Activated T-cell treated with anti-CD3 and anti-CD28 coated beads, Interleukin-2, amount 50 U/mL, for 1 hour (primary cell): Measurements from ENCODE around the gene ATAD3A.
"Not testable (repeated sequence)": the region's sequence is repeated elsewhere in the genome, so short reads cannot be mapped to it uniquely, and the experiment has no call there.

ENCODE experiments used
- DNase-seq: peaks from one replicate; pipeline ENCODE4 v3.0.0-alpha.2; 2020

ATAD3A gene

GRCh38 chr1:1540818-1541628 is 29.1 kb downstream of the ATAD3A start:
- DNase-seq = no peak

- DNase-seq = no peak
Measured at GRCh38 chr1:1541956-1542765, 30.2 kb downstream of the ATAD3A start.

- DNase-seq = no peak
Measured at GRCh38 chr1:1542766-1543705, 31.1 kb downstream of the ATAD3A start.

- DNase-seq = no peak
Measured at GRCh38 chr1:1543706-1544099, 31.7 kb downstream of the ATAD3A start.

- DNase-seq = no peak
Measured at GRCh38 chr1:1544544-1544943, 32.6 kb downstream of the ATAD3A start.

GRCh38 chr1:1545946-1546737 is 34.2 kb downstream of the ATAD3A start:
- DNase-seq = no peak

- no peak for DNase-seq
Measured at GRCh38 chr1:1547011-1547410, 35.0 kb downstream of the ATAD3A start.

- DNase-seq = no peak
Measured at GRCh38 chr1:1547476-1547875, 35.5 kb downstream of the ATAD3A start.

- DNase-seq = no peak
Measured at GRCh38 chr1:1548591-1548990, 36.6 kb downstream of the ATAD3A start.

GRCh38 chr1:1550087-1550486 is 38.1 kb downstream of the ATAD3A start:
- no peak for DNase-seq

- no peak for DNase-seq
Measured at GRCh38 chr1:1550591-1551432, 38.9 kb downstream of the ATAD3A start.

GRCh38 chr1:1551524-1552262 is 39.7 kb downstream of the ATAD3A start:
- no peak for DNase-seq

GRCh38 chr1:1552263-1552639 is 40.3 kb downstream of the ATAD3A start:
- DNase-seq = no peak

GRCh38 chr1:1553821-1554494 is 42.0 kb downstream of the ATAD3A start:
- no peak for DNase-seq

- DNase-seq = no peak
Measured at GRCh38 chr1:1554550-1554925, 42.6 kb downstream of the ATAD3A start.

GRCh38 chr1:1554926-1555915 is 43.3 kb downstream of the ATAD3A start:
- no peak for DNase-seq

- no peak for DNase-seq
Measured at GRCh38 chr1:1556505-1556904, 44.5 kb downstream of the ATAD3A start.

- DNase-seq = not testable (repeated sequence)
Measured at GRCh38 chr1:1556961-1557360, 45.0 kb downstream of the ATAD3A start.

GRCh38 chr1:1557688-1558087 is 45.7 kb downstream of the ATAD3A start:
- not testable (repeated sequence) for DNase-seq
